GM21786 (cell line): ENCODE measurements around the gene PPP2CA.
A peak's percentile ranks its signal among the peaks of the same experiment; 100 is the strongest.
"Not testable (repeated sequence)": the region's sequence is repeated elsewhere in the genome, so short reads cannot be mapped to it uniquely, and the experiment has no call there.

Experiments
- ATAC-seq: cut with Tn5 transposase; IDR thresholded peaks from one replicate; pipeline ENCODE4 v1.9.1; 2021; ENCODE audit not compliant: unreplicated experiment

Gene PPP2CA

DNA sequence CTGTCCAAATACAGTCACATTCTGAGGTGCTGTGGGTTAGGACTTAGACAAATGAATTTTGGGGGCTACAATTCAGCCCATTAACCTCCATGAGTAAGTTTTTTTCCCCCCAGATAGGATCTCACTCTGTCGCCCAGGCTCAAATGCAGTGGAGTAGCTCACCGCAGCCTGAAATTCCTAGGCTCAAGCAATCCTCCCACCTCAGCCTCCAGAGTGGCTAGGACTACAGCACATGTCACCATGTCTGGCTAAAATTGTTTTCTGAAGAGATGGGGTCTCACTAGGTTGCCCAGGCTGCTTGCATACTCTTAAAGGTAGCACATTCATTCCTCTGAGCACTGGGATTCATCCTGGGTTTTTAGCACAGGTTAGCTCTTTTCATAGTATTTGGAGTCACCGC is 22.2 kb downstream of the PPP2CA start:
- no peak for ATAC-seq

DNA sequence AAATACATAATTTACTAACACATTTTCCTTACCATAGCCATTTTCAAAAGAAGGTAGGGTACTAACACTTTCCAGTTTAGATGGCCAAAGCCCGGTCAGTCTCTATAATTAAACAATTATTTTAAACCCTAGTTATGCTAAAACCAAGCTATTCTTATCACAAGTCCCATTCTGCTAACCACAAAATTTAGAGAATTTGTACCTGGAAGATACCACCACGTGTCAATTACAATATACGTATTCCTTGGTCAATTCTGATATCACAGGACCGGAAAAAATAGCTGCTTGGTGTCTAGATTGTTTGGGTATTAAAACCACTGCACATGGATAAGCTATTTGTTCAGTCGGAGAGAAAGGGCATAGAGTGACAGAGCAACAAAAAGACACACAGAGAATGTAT is 30.2 kb downstream of the PPP2CA start:
- ATAC-seq, result no peak

DNA sequence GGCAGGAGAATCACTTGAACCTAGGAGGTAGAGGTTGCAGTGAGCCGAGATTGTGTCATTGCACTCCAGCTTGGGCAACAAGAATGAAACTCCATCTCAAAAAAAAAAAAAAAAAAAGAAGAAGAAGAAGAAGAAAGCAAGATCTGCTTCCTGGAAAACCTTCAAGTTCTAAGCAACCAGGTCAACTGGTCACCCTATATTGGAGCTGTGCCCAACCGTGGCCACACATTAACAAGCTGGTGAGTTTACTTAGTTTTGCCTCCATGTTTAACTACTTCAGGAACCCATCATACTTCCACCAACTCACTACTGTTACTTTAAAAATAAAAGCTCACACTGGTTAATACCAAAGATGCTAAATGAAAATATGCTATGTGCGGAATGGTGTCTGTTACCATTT is 36.8 kb downstream of the PPP2CA start:
- no peak for ATAC-seq

DNA sequence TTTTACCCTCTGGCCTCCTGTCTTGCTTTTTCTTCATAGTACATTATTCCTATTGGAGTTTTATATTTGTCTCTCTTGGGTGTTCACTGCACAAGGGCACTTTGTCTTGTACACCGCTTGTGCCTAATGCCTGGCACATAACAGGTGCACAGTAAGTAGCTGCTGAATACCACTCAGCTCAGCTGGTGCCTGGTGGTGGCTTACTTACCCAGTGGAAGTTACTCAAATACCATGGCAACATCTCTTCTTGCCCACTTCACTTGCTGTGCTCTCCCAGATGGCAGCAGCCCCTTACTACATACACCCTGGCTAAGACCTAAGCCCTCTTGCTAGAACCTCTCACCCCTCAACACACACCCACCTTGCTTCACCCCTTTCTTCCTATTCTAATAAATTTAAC is 37.8 kb downstream of the PPP2CA start:
- ATAC-seq, result no peak

DNA sequence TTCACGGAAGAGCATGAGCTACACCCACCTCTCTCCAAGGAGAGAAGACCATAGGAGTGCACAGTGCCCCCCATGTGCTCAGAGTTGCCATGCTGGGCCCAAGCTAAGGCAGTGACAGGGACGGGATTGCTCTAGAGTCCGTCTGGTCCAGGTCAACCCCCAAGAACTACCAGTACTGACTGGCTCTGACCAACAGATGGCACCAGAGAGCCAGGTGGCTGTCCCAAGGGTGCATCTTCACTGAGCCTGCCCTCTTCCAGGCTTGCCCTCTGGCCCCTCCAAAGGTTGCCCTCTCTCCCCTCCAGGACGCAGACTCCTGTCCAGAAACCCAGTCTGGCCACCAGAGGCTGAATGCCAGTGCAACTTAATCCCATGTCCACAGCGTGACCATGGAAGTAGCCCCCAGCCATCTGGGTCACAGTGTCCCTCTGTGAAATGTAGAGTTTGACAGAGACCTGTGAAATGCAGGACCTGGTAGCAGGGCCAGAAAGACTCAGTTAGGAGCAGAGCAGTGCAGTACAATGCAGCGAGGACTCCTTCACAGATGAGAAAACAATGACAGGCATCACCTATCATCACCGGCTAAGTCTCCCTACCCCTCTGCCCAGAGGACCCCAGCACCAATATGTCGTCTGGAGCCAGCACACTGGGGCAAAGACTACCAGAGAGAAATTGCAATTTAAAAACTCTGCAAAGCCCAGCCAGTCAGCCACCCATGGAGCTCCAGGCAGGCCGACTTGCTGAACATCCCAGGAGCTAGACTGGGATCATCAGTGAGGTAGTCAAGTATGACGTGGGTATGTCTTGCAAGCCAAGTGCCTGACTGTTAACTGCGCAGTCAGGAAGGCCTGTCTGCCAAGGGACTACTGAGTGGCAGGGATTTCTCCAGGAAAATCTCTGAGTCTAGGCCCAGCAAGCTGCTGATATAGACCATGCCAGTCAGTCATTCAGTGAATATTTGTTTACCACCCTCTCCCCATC is 41.4 kb downstream of the PPP2CA start:
- peak; percentile 79 for ATAC-seq

DNA sequence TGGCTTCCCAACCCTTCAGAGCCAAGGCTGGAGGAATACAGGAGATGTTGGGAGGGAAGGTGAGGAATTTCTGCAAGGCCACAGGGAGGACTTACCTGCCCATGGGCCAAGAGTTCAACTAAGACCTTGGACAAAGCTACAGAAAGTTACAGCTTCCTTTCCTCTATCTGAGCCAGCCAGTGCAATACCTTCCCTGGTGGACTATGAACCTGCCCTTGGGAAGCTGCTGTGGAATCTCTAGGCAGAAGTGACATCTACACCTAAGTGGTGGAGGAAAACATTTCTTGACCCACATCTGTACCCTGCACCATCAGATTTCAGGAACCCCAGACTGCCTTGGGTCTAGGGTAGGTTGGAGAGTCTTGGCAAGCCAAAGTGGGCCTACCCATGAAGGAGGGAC is 42.4 kb downstream of the PPP2CA start:
- ATAC-seq, result no peak

DNA sequence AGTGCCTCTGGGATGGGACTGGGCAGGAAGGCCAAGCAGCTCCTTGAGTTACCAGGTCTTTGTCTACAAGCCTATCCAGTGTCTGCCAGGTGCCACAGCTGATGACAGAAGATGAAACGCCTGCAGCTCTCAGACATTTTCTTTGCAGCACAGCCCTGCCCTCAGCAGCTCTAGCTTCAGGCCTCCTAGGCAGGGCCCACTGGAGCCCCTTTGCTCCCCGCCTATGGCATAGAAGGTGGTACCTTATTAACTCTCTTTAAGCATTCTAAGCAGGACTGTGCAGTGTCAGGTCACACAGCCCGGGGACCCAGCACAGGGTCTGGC is 47.8 kb downstream of the PPP2CA start:
- no peak for ATAC-seq

DNA sequence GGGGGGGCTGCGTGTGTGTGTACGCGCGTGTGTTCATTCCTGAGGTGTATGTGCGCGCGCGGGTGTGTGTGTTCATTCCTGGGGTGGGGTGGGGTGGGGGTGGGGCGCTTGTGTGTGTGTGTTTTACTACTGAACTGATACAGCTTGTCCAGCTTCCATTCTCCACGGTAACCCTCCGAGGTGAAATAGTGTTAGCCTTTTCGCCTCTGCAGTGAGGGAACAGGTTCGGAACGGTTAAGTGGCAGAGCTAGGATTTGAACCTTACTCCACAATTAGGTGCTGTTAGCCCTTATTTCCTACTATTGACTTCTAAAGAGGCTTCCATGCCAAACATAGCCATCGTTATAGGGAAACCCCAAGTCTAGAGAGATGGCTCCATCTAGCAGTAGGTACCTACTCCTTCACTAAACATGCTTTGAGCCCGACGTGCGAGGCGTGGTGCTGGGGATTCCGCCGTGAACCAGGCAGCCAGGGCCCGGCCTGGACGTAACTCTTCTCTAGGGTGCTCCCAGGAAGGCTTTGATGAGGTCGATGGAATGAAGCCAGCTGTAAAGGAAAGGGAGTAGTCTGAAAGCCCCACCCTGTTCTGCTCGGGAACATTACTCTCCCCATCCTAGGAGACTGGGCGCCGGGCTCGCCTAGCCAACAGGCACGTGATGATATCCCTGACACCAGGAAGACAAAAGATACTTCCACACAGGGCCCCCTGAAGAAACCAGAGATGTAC is 48.3 kb downstream of the PPP2CA start:
- no peak for ATAC-seq

DNA sequence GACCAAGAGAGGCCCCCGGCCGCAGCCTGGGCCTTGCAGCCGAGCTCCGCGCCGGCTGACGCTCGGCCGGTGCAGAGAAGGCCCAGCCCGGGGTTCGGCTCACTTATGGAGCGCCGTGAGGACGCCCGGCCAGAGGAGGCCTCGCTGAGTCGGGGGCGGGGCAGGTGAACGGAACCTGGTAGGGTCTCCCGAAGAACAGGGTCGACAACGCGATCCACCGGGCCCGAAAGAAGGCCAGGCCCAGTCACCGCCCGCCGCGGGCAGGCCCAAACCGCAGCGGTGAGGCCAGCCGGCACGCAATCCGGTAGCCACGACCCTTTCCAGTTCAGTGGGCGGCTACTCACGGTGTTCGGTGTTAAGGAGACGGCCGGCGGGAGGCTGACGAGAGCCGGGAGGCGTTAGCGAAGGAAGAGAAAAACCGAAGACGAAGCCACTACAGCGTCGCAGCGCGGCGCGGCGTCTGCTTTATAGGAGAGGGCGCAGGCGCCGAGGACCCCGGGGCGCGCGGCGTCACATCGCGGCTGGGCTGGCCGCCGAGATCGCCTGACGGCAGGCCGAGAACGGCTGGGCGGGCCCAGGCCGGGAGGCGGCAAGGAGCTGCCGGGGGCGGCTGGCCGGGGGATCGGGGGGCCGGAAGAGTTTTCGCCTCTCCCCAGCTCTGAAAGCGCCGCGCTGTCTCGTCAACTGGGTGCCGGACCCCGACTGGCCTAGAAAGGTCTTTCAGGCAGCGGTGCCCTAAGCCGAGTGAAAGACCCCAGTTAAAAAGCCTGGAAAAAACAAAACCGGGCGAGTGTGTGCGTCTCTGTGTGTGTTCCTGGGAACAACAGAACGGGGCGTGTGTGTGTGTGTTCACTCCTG is 49.1 kb downstream of the PPP2CA start, which contains the start of gene SKP1:
SKP1 (minus strand) TSS at position 440 of the 858 bp plus-strand sequence. CDS start 2,928 bp downstream, outside the sequence.
- ATAC-seq, result peak; percentile 76

DNA sequence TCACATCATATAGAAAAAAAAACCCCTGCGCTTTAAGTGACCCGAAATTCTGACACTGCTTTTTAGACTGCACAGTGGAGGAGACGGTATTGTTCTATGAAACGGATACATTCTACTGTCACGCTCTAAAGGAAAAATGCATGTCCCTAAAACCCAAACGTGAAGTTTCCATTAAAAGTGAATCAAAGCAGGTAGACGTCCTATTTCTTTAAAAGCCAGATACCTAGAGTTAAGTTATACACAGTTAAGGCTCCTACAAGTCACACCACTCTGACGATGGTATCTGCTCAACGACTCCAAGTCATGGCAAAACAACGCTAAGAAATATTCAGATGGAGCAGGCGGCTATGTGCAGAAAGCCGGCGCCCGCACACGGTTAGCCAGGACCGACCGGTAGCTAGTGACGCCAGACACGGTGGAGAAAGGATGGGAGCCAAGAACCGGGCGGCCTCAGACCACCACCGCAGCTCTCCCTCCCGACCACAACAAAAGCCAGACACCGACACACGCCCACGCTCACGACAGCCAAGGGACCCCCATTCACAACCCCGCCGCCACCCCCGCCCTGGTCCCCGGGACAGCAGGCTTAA is 49.9 kb downstream of the PPP2CA start:
- ATAC-seq, result no peak

DNA sequence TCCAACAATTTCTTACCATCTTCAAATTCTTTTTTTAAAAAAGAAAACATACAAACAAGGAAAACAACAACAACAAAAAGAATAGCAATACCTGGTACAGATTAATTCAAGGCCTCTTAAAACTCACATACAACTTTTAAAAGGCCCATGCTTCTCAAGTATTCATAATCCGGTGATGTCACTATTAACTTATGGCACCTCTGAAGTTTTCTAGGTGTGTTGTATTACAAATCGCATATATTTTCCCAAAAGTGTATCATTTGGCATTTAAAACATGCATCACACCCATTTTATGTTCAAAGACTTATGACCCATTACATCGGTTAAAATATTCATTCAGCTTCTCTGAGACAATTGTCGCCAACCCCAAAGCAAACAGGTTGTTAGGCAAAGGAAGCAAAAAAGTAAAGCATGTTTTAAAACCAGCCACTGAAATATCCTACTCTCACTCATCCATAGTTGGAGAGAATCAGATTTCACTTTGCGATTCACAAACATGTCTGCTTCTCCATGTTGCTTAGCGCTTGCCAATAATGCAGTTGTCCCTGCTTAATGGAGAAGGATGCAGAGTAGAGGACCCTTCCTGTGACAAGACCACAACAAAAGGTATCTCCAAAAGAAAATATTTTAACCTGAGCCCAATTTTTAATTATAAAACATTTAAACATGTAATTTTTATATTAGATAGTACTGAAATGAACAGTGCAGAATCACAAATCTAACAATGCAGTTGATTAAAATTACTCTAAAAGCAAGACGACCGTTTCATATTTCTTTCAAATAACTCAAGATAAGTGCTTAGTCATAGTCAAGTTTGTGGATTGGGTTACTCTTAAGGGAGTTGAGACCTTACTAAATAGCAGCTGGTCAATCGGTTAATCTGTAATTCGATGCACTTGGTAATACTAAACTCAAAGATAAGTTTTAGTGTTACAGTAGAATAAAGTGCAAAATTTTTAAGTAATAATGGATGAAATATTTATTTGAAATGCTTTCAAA is 50.7 kb downstream of the PPP2CA start:
- no peak for ATAC-seq

DNA sequence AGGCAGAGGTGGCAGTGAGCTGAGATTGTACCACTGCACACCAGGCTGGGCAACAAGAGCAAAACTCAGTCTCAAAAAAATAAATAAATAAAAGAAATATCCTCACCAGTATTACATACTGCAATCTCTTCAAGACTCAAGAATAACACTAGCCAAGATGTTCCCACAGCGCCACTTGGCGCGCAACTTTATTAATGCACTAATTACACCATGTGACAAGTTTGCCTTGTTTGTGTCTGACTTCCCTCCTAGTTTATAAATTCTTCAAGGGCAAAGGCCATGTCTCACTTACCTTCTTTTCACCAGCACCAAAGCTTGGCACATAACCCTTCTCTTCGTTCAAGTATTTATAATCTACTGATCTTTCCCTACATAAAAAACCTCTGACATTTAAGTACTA is 53.9 kb downstream of the PPP2CA start:
- ATAC-seq, result no peak

DNA sequence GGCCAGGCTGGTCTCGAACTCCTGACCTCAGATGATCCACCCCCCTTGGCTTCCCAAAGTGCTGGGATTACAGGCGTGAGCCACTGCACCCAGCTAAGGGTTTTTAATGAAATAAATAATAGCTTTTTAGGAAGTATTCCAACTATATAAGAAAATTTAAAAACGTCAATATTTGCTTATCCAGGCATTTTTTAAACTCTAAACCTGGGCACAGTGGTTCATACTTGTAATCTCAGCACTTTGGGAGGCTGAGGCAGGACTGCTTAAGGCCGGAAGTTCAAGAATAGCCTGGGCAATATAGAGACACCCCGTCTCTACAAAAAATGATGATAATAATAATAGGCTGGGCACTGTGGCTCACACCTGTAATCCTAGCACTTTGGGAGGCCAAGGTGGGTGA is 63.3 kb downstream of the PPP2CA start:
- ATAC-seq, result no peak

DNA sequence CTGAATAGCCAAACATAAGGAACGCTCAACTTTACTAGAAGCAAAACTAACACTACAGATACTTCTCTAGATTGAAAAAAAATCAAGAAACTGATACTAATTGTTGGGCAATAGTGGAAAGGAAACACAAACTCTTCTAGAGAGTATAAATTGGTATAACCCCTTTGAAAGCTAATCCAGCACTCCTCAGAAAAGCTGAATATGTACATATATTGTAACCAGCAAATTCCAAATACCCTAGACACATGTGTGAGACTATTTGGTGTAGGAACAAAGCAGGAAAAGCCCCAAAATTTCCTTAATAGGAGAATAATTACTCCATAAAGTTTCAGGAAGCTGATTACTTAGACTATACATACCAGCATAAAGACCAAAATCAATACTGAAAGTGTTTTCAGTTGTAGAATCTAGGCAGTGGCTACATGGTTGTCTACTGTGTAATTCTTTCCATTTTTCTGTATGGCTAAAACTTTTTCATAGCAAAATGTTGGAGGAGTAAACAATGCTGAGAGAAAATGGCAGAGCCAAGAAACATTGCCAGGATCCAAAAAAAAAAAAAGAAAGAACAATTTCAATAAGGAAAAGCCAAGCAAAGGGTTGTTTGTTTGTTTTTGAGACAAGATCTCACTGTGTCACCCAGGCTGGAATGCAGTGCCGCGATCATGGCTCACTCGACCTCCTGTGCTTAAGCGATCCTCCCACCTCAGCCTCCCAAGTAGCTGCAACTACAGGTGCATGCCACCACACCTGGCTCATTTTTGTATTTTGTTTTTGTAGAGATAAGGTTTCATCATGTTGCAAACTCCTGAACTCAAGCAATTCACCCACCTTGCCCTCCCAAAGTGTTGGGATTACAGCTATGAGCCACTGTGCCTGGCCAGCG is 64.1 kb downstream of the PPP2CA start:
- no peak for ATAC-seq

DNA sequence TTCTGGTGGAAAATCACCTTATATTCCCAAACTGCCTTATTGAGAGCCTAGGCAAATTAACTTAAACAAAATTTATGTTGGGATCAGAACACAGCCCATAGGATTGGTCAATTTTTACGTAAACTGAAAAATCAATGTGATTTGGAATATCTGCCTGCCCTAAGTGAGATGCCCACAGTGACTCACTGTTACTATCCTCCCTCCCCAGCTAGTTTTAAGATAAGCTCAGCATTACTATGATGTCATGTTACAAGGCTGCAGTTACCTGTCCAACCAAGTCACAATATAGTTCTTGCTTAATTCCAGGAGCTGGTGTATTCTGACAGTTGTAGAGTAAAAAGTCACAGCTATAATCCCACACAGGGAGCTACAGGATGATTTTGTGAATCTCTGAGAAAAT is 72.2 kb downstream of the PPP2CA start:
- no peak for ATAC-seq

DNA sequence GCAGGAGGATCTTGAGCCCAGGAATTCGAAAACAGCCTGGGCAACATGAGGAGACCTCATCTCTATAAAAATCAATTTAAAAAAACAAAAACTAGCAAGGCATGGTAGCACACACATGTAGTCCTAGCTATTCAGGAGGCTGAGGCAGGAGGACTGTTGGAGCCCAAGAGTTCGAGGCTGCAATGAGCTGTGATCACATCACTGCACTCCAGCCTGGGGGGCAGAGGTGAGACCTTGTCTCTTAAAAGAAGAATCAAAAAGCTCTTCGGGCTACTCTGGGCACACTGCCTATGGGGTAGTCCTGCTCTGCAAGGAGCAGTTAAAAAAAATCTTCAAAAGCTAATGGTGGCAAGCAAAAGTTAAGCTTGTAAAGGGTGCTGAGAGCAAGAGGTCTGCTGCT is 72.6 kb downstream of the PPP2CA start:
- no peak for ATAC-seq

DNA sequence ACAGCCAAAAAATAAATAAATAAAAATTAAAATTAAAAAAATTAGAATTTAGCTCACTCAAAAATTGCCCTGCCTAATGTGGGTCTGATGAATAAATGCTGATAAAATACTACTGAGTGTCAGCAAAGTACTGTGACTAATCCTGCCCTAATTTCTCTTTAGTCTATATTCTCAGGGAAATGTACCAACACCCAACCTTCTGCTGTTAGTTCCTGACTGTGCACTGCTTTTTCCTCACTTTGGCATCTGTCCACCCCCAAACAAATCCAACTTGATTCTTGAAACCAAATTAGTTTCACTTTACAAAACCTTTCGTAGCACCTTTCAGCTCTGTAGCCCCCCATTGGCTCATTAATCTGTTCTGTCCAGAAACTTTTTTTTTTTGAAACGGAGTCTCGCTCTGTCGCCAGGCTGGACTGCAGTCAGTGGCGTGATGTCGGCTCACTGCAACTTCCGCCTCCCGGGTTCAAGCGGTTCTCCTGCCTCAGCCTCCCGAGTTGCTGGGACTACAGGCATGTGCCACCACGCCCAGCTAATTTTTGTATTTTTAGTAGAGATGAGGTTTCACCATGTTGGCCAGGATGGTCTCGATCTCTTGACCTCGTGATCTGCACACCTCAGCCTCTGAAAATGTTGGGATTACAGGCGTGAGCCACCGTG is 73.6 kb downstream of the PPP2CA start:
- not testable (repeated sequence) for ATAC-seq

DNA sequence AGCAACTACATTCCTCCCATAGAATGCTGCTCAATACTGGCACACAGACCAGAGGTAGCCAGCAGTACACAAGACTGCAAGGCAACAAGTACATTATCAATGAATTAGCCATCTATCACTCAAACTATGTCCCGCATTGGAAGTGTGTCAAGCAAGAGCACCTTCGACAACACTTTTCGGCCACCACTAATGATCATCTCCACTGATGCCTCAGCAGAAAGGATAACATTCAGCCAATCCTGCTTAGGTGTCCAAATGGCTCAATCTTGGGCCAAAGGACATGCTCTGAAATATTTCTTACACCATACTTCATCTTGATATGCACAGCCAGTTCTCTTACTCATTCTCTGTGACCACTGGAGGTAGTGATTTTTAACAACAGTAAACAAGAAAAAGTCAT is 74.2 kb downstream of the PPP2CA start:
- ATAC-seq, result no peak
